Cardiac muscle cell (in vitro differentiated cells and primary cell): ENCODE results near the gene GRK1. TPM values are rescaled to one million over a fixed set of nuclear protein-coding genes. Genes with fewer than 3 reads are reported as not detected.

Experiments used
- DNase-seq, 2 donors: peaks; one replicate each; pipeline versions ENCODE4 v3.0.0 to v3.0.0-alpha.2; 2010 to 2017; ENCODE audit warnings: low read depth in 1 of 2, low spot score in 1 of 2
- H3K27ac ChIP-seq: fragments of 200-600 bp; sonication (generic); 2 replicates; pipeline ENCODE4 v1.5.1; 2016
- H3K27me3 ChIP-seq: fragments of 200-600 bp; sonication (generic); 2 replicates; pipeline ENCODE4 v1.6.0; 2016; ENCODE audit warnings: control low read depth
- H3K36me3 ChIP-seq: fragments of 200-600 bp; sonication (generic); 2 replicates; pipeline ENCODE4 v1.5.1; 2016; ENCODE audit warnings: control low read depth
- H3K4me1 ChIP-seq: fragments of 200-600 bp; sonication (generic); 2 replicates; pipeline ENCODE4 v1.8.1; 2017; ENCODE audit warnings: low read depth, mild to moderate bottlenecking, mixed run types
- H3K4me3 ChIP-seq: fragments of 200-600 bp; sonication (generic); 2 replicates; pipeline ENCODE4 v1.5.1; 2016; ENCODE audit warnings: mild to moderate bottlenecking
- H3K9me3 ChIP-seq: fragments of 200-600 bp; sonication (generic); 2 replicates; pipeline ENCODE4 v1.5.1; 2017; ENCODE audit warnings: low read depth, mild to moderate bottlenecking, control low read depth
- CTCF ChIP-seq: IDR thresholded peaks from 2 replicates; pipeline ENCODE4 v1.5.1; 2012; ENCODE audit warnings: low read depth, mild to moderate bottlenecking, low read length
- polyA plus RNA-seq: library from polyadenylated mRNA; unstranded; fragments of >200 nt; fragmentation: Nextera tagmentation; extraction: Ambion mirVana; gene quantifications from 2 replicates; pipeline ENCODE4 v1.2.1, GENCODE V29; 2016
- total RNA-seq: library from RNA; depleted of rRNA; stranded (reverse); fragments of >200 nt; gene quantifications from 2 replicates; pipeline ENCODE4 v1.2.3, GENCODE V29; 2016

GRK1 gene
- total and polyA plus RNA-seq, 2 experiments from 2014 or later: 0.13 to 0.21 TPM

- no peak for DNase-seq
These were observed 7.0 kb upstream of the GRK1 start for GRCh38 chr13:113660066-113660465.

GRCh38 chr13:113661509-113661908 lies 5.5 kb upstream of the GRK1 start:
- Histone ChIP-seq H3K27me3 (no peaks in the 10 kb centered on the region), H3K4me1 (no peaks in the 10 kb centered on the region), H3K9me3 (no peaks in the 10 kb centered on the region), H3K27ac (no peak overlapping the region), H3K36me3 (no peaks in the 10 kb centered on the region), H3K4me3 (no peak overlapping the region)
- no peak for DNase-seq
- TF ChIP-seq CTCF: no peak

More at GRCh38 chr13:113660066-113660465, 7.0 kb upstream of the GRK1 start:
- Histone ChIP-seq H3K27ac (no peak overlapping the region), H3K4me3 (no peak overlapping the region), H3K36me3 (no peaks in the 10 kb centered on the region), H3K4me1 (no peaks in the 10 kb centered on the region), H3K27me3 (no peaks in the 10 kb centered on the region), H3K9me3 (no peaks in the 10 kb centered on the region)
- TF ChIP-seq CTCF: no peak

- no peaks in the 10 kb centered on the region for H3K27me3 ChIP-seq
- TF ChIP-seq CTCF: no peak
- no peaks in the 10 kb centered on the region for H3K36me3 ChIP-seq
- no peak for DNase-seq
- H3K4me1 ChIP-seq: peaks cover under 1% of the 10 kb centered on the region
- H3K4me3 ChIP-seq: no peak overlapping the region
- no peak overlapping the region for H3K27ac ChIP-seq
- no peaks in the 10 kb centered on the region for H3K9me3 ChIP-seq
These were observed 3.1 kb upstream of the GRK1 start for GRCh38 chr13:113663934-113664333.

GRCh38 chr13:113664751-113665596 lies 2.0 kb upstream of the GRK1 start:
- no peaks in the 10 kb centered on the region for H3K27me3 ChIP-seq
- no peak overlapping the region for H3K4me3 ChIP-seq
- H3K4me1 ChIP-seq: peaks cover 5% of the 10 kb centered on the region
- TF ChIP-seq CTCF: no peak
- no peak for DNase-seq
- H3K36me3 ChIP-seq: no peaks in the 10 kb centered on the region
- H3K27ac ChIP-seq: no peak overlapping the region
- no peaks in the 10 kb centered on the region for H3K9me3 ChIP-seq

GRCh38 chr13:113665597-113666328 lies 1.3 kb upstream of the GRK1 start:
- H3K27me3 ChIP-seq: no peaks in the 10 kb centered on the region
- no peak for TF ChIP-seq CTCF
- no peaks in the 10 kb centered on the region for H3K9me3 ChIP-seq
- no peaks in the 10 kb centered on the region for H3K36me3 ChIP-seq
- no peak overlapping the region for H3K4me3 ChIP-seq
- no peak for DNase-seq
- H3K4me1 ChIP-seq: peaks cover 5% of the 10 kb centered on the region
- no peak overlapping the region for H3K27ac ChIP-seq
